HG03064 (cell line): Measurements from ENCODE around the gene CPAMD8.

ENCODE experiments used
- ATAC-seq: cut with Tn5 transposase; IDR thresholded peaks from one replicate; pipeline ENCODE4 v1.9.1; 2021; ENCODE audit warnings: low read depth; ENCODE audit not compliant: unreplicated experiment

The CPAMD8 gene

DNA sequence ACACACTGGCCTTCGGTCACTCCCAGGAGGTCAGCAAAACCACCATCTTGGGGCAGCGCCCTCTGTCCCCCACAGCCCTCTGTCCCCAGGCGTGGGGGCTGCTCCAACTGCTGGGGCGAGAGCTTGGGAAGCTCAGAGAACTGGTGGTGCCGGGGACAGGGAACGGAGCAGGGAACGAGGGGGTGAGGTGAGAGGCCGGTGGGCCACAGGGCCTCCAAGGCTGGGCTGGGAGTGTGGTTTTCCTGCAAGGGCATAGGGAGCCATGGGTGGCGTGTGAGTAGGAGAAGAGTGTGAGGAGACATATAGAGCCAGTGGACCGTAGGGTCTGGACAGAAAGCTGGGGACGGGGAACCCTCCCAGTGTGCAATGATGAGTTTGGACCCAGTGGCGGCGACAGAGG lies 103.7 kb downstream of the CPAMD8 start:
- no peak for ATAC-seq

DNA sequence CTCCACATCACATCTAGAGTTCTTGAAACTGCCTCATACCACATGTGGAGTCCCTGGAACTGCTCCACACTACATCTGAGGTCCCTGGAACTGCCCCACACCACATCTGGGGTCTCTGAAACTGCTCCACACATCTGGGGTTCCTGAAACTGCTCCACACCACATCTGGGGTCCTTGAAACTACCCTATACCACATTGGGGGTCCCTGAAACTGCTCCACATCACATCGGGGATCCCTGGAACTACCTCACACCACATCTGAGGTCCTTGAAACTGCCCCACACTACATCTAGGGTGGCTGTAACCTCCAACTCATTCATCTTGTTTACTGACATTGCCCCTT lies 104.0 kb downstream of the CPAMD8 start:
- ATAC-seq, result no peak

DNA sequence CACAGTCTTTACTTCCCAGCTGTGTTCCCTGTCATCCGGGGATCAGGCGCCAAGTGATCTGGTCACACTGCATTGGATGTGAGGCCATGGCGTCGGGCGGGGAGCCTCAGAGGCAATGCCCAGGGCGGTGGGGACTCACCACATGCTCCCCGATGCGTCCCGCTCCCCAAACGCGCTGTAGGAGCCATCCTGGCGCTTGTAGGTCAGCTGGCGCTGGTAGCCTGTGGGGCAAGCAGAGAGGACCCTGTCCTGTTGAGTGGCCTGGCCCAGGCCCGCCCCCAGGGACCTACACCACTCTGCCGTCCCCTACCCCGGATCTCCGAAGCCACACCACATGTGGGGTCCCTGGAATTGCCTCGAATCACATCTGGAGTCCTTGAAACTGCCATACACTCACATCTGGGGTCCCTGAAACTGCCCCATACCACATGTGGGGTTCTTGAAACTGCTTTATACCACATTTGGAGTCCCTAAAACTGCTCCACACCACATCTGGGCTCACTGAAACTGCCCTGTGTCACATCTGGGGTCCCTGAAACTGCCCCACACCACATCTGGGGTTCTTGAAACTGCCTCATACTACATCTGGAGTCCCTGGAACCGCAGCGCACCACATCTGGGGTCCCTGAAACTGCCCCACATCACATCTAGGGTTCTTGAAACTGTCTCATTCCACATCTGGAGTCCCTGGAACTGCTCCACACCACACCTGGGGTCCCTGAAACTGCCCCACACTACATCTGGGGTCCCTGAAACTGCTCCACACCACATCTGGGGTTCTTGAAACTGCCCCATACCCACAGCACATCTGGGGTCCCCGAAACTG lies 104.6 kb downstream of the CPAMD8 start:
- ATAC-seq, result no peak

DNA sequence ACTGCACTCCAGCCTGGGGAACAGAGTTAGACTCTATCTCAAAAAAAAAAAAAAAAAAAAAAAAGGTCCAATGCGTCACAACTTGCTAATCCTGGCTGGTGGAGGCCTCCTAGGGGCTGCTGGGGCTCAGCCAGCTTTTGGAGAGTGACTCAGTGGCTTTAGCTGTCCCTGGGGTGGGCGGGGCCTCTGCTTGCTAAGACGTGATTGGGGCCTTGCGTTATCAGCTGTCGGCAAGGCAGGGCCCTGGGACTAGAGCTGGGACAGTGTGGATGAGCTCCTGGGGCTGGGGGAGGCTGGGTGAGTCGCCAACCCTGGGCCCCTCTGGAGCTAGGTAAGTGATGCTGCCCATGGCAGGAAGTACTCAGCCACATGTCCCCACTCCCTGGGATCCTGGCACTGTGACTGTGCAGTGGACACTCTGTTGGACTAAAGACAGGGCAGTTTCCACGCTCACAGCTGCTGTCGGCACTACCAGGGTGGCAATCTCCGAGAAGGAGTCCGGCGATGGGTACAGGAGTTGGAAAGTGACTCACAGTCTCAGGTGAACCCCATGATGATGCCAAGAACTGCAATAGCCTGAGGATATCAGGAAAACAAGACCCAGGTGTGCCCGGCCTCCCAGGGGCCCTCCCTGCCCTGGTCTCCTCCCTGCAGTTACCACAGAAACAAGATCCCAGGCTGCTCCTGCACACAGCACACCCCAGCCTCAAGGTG lies 105.6 kb downstream of the CPAMD8 start:
- ATAC-seq, result no peak

DNA sequence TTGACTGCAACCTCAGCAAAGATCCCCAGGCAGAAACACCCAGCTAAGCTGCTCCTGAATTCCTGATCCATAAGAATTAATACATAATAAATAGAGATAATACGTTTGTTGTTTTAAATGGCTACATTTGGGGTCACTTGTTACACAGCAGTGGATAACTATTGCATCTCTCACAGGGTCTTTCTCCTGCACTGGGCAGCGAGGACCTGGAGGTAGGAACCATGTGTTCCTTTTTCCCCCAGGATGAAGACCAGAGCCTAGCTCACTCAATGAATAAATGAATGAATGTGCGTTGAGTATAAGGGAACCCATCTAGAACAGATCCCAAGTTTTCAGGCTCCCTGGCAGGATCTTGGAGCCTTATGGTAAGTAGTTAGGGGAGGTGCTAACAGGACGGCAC lies 107.1 kb downstream of the CPAMD8 start:
- ATAC-seq, result no peak

DNA sequence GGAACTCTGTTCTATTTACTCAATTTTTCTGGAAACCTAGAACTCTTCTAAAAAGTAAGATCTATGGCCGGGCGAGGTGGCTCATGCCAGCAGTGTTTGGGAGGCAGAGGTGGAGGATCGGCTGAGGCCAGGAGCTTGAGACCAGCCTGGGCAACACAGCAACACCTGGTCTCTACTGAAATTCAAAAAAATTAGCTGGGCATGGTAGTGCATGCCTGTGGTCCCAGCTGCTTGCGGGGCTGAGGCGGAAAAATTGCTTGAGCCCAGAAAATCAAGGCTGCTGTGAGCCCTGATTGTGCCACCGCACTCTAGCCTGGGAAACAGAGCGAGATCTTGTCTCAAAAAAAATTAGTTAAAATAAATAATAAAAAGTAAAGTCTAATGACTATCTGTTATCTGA lies 109.2 kb downstream of the CPAMD8 start:
- ATAC-seq, result no peak

DNA sequence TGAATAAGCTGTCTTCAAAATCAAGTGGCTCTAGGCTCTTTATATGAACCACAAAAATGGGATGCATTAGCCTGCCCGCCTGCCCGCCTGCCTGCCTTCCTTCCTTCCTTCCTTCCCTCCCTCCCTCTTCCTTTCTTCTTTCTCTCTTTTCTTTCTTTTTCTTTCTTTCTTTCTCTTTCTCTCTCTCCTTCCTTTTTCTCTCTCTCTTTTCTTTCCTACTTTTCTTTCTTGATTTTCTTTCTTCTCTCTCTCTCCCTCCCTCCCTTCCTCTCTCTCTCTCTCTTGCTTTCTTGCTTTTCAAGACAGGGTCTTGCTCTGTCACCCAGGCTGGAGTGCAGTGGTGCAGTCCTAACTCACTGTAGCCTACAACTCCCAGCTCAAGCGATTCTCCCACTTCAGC lies 110.9 kb downstream of the CPAMD8 start:
- ATAC-seq, result no peak

DNA sequence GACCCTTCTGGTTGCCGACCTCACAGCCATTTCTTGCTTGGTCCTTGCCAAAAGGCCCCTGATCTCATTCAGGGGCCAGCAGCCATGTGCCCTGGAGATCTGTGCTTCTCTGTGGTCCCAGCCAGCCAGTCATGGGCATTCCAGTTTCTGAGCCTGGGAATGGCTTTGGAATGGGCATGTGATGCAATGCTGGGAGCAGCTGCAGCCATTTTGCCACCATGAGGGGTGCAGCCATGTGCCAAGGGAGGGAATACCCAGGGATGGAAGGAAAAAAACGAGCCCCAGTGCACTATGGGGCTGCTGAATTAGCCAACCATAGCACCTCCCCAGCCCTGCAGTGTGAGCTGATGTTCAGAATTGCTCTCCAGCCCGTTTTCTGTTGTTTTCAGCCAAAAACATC lies 111.5 kb downstream of the CPAMD8 start:
- ATAC-seq, result no peak

DNA sequence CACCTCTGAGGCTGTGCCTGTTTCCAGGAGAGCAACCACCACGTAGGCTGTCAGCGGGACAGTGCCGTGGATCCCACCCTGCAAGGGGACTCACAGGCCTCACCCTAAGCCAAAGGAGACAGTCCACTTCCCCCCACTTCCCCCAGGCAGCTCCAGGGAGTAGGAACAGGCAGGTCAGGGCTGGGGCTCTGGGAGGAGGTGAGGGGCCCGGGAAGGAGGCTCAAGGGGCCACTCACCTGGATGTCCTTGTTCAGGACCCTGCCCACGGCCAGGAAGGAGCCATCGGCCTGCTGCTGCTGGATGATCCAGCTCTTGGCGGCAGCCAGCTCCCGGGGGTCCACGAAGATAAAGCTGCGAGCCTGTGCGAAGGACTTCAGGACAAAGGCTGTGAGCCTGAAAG lies 112.2 kb downstream of the CPAMD8 start:
- no peak for ATAC-seq

DNA sequence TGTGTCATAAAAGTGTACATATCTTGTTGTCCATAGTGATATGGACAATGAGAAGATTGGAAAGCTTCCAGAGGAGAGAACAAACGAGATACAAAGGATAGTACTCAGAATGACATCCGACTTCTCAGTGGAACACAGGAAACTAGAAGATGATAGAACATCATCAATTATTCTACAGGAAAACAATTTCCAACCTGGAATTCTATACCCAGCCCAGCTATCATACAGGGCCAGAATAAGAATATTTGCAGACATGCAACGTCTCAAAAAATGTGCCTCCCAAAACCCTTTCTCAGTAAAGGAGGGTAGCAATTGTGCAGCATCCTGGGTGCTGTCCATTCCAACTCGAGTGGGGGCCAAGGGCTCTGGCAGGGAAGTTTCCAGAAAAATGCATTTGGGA lies 113.8 kb downstream of the CPAMD8 start:
- no peak for ATAC-seq

DNA sequence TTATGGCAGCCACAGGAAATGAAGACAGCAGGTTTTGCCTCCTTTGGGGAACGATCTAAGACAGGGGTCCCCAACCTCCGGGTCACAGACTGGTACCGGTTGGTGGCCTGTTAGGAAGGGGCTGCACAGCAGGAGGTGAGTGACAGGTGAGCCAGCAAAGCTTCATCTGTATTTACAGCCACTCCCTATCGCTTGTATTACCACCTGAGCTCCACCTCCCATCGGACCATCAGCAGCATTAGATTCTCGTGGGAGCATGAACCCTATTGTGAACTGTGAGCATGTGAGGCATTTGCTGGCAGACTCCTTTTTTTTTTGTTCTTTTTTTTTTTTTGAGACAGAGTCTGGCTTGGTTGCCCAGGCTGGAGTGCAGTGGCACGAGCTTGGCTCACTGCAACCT lies 115.6 kb downstream of the CPAMD8 start:
- no peak for ATAC-seq

DNA sequence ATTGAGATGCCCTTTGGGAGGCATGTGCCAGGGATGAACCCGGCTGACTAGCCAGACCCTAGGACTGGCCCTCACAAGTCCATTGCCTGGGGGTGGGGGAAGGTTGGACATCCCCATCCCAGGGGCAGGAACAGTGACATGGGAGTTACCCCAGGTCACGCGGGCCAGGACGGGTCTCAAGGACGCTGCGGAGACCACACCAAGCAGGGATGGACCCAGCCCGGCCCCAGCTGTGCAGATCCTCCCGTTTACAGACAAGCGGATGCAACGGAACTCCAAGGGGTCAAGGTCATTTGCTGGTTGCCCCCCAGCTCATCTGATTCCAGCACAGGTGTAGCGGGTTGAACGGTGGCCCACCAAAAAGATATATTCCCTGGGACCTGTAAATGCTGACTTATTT lies 117.9 kb downstream of the CPAMD8 start:
- no peak for ATAC-seq

DNA sequence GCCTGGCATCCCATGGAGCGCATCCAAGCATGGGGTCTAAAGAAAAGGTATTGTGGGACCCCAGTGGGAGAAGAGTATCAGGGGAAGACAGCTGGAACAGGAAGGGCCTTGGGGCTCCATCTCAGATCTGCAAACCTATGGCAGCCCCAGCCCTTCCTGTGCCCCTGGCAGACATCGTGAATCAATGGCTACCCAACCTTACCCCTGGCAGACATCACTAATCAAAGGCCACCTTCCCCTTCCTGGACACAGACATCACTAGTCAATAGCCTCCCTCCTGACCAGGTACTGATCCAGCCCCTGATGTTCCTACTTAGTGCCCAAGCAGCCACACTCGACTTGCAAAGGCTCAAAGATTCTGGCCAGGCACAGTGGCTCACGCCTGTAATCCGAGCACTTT lies 122.0 kb downstream of the CPAMD8 start:
- ATAC-seq, result no peak

DNA sequence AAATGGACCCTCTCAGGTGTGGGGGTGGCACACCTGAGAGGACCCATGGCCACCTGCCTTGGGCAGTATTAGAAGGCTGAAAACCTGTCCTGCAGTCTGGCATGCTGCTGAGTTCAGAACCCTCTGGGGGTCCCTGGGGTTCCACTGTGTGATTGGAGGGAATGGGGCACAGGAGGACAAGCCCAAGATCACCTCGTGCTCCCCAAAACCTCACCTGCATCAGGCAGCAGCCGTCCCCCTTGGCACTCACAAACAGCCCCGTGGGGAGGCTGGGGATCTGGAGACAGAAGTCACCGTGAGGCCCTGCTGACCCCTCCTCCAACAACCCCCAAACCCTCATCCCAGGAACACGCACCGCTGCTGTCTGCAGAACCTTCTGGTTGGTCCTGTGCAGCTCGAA lies 123.3 kb downstream of the CPAMD8 start:
- ATAC-seq, result no peak

DNA sequence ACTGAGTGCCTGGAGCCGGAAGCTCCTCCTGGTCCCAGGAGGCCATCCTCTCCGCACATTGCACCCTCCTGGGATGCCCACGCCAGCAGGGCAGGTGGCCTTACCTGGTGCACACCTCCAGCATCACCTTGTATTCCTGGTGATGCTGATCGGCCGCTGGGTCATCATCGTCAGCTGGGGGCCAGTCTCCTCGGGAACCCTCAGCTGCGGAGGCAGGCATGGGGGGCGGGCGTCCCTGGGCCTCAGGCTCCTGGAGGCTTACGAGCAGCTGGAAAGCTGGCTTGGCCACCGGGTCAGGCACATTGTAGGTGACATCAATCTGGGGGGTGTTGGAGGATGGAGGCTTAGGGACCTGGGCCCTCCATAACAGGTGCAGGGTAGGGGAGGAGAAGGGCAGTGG lies 124.1 kb downstream of the CPAMD8 start:
- no peak for ATAC-seq

DNA sequence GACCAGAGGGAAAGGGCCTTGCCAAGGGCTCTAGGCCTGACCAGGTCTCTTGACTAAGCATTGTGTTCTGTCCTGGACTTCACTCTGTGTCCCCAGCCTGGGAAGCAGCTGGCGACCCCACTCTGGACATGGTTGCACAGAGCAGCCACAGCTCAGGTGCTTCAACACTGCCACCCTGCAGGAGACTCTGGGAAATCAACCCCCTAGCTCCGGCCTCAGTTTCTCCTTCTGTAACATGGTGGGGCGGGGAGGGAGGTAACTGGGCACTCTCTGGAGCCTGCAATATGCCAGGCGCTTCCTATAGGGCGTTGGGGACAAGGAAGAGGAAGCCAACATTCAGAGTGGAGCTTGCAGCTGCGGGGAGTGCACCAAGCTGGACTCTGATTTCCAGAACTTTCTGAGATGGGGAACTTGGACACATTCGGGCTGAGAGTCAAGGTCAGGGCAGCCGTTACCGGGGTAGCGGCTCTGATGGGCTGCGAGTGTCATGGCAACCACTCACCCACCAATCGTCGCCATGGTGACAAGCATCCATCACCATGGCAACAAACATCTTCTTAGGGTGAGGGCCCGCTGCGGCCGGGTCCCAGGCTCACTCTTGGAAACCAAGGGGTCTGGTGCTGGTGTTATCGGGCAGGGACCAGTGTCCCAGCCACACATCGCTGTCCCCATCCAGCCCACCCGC lies 125.0 kb downstream of the CPAMD8 start:
- no peak for ATAC-seq

DNA sequence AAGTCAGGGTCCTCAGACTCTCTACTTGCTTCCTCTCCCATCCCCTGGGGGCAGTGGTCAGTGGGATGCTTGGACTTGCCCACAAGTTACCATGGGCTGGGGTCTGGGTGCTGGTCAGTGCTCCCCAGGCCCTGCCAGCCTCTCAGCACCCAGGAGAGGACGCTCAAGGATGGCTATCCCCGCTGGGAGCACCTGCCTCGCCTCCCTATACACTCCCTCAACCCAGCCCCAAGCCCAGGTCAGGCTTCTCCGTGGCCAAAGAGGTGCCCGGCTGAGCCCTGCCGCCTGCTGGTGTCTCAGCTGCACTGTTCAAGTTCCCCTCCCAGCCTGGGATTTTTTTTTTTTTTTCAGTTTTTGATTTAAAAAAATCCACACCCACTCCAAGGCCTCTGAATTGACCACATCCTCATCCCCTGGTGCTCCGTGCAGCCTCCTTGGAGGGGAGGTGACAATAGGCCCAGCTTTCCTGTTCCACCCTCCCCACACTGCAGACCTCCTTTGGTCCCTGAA lies 127.0 kb downstream of the CPAMD8 start:
- ATAC-seq, result no peak

DNA sequence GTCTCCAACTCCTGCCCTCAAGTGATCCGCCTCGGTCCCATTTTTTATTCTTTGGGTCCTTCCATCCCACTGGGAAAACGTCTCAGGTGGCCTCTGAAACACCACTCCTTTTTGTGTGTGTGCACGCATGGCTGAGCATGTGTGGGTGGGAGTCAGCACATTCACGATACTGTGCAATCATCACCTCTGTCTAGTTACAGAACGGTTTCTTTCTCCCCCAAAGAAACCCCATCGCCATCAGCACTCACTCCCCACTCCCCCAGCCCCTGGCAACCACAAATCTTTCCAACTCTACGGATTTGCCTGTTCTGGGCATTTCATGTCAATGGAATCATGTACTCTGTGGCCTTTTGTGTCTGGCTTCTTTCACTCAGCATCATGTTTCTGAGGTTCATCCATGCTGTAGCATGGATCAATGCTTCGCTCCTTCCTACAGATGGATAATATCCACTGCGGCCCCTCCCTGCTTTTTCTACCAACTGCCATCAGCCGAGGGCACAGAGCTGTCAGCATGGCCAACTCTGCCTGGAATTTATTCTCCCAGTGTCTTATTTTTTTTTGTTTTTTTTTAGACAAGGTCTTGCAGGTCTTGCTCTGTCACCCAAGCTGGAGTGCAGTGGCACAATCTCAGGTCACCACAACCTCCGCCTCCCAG lies 128.1 kb downstream of the CPAMD8 start:
- ATAC-seq, result no peak

DNA sequence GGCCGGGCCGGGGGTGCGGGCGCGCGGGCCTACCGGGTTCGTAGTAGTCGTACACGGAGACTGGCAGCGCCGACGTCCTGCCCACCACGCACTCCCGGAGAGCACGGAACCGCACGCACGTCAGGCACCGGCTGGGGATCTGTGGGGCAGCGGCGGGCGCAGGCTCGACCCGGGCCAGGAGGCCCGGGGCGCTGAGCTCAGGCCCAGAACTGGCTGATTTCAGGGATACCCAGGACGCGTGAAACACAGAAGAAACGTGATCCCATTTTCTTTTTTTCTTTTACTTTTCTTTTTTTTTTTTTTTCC lies 128.8 kb downstream of the CPAMD8 start:
- no peak for ATAC-seq

DNA sequence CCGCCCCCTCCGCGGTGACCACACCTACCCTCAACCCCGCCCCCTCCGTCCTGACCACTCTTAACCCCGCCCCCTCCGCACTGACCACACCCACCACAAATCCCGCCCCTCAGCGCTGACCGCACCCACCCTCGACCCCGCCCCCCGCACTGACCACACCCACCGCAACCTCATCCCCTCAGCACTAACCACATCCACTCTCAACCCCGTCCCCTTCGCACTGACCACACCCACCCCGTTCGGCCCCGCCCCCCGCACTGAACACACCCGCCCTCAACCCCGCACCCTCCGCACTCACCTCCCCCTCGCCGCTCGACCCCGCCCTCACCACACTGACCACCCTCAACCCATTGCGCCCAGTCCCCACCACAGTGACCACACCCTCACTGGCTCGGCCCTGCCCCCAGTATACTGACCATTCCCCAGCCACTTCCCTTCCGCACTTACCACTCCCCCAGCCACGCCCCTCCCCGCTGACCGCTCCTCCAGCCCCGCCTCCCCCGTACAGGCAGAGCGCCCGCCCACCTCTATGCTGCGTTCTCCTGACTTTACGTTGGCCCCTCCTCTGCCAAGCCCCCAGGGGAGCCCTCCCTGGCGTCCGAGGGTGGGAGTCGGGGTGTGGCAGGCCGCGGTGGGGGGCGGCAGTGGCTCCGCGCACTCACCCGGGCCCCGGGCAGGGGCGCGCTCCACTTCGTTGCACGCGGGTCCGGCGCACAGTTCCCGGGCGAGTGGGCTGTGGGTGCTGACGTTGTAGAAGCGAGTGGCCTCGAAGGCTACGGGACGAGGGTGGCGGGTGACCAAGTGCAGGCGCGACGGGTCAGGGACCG lies 129.4 kb downstream of the CPAMD8 start:
- peak; percentile 41 for ATAC-seq
